ENCODE results near the gene TMEM8B.
"Not testable (repeated sequence)": the region's sequence is repeated elsewhere in the genome, so short reads cannot be mapped to it uniquely, and the experiment has no call there.

TMEM8B gene

DNA sequence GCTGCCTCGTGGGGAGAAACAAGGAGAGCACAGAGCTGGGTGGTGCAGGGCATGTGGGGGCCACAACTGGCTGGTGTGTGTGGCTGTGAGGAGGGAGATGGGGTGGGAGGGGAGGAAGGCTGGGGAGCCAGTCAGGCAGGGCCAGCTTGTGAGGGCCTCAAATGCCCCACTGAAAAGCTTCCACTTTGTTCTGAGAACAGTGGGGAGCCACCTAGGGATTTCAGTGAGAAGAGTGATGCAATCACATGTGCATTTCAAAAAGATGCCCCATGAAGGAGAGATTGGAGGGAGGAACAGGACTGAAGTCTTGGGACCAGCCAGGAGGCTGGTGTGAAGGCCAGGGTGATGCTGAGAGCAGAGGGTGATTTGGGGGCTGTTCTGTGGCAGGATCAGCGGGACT, 39.9 kb downstream of the TMEM8B start:
- DNase-seq (ENCODE audit: low spot score), result no peak

- DNase-seq (ENCODE audit: low spot score), result no peak
These were observed 40.7 kb downstream of the TMEM8B start for GRCh38 chr9:35869621-35870216.

DNA sequence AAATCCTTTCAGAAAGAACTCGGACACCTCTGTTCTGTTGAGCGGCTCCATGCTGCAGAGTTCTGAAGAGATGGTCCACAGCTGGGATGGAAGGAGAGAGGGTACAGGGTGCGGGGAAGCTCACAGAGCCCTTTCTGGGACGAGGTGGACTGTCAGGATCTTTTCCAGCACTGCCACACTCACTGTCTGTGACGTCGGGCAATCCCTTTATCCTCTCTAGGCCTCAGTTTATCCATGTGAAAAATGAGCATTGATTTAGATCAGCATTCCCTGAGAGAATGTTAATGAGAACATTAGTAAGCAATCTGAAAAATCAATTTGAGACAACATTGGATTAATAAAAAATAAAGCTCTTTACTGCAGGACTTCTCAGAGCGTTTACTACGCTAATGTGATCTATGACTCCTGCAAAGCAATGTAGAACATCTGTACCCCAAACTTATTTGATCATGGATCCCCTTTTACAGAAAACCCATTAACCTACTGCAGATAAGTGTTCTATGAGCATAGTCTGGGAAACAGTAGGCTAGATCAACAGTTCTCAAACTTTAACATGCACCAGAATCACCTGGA, 41.4 kb downstream of the TMEM8B start, which contains the start of gene OR13J1:
TSS of gene OR13J1 (minus strand) at position 51 of the 573 bp plus-strand sequence. CDS start at position 51, 0 bp downstream.
- no peak for DNase-seq (ENCODE audit: low spot score)

GRCh38 chr9:35871545-35871944, 42.5 kb downstream of the TMEM8B start:
- DNase-seq (ENCODE audit: low spot score), result no peak

- DNase-seq (ENCODE audit: low spot score), result no peak
These were observed 43.5 kb downstream of the TMEM8B start for GRCh38 chr9:35872505-35872904.

DNA sequence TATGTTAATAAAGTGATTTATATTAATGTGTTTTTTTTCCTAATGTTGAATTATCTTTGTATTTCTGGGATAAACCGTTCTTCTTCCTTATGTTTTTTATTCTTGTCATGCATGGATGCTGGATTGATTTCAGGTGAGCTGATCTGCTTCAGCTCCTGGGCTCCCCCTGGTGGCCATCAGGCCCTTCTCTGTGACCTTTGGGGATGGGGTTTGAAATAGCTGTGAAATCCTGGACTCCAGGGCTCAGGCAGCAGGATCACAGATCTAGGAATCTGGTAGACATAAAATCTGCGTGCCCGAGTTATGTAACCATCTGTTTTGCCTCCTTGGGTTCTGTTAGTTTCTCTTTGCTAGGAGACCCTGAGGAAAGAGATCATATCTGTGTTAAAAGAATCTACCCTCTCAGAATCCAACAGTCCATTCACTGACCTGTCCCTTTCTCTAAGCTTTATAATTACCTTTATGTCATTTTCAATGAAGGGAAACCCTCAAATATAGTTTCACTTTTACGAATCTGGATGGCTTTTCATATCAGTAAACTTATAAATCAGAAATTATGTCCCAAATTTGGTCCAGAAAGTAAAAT, 53.3 kb downstream of the TMEM8B start:
- DNase-seq (ENCODE audit: low spot score), result peak; percentile 74

- DNase-seq (ENCODE audit: low spot score), result no peak
These were observed 54.0 kb downstream of the TMEM8B start for GRCh38 chr9:35882996-35883395.

GRCh38 chr9:35884908-35885307, 55.9 kb downstream of the TMEM8B start:
- not testable (repeated sequence) for DNase-seq (ENCODE audit: low spot score)

DNA sequence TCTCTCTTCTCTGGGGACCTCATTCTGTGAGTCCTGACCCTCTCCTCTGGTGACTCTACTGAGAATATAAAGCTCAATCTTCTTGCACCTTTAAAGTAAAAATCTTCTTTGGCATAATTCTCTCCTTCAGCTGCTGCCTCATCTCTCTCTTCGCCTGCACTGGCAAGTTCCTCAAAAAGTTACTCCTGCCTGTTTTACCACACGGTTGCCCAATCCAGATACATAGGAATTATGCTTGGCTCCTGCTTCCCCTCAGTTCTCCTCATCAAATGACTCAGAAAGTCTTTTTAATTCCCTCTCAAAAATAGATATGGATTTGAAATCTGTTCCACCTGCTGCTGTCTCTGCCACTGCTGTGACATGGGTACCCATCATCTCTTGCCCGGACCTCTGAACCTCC, 62.6 kb downstream of the TMEM8B start:
- DNase-seq (ENCODE audit: low spot score), result no peak

GRCh38 chr9:35892051-35892450, 63.0 kb downstream of the TMEM8B start:
- DNase-seq (ENCODE audit: low spot score), result no peak

DNA sequence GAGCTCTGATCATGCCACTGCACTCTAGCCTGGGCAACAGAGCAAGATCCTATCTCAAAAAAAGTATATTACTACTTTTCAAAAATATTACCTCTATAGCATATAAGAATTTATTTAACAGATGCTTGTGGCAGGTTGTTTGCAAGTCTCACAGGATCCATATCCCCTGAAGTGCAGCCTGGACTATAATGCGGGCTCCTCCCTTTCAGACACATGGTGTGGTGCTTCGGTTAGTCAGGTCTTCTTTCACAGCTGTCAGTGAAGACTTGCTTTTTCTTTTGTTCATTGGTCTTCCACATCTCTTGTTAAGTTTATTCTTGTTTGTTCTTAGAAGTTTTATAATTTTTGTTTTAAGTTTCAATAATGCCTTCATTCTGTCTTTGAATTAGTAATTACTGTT, 67.5 kb downstream of the TMEM8B start:
- no peak for DNase-seq (ENCODE audit: low spot score)

- not testable (repeated sequence) for DNase-seq (ENCODE audit: low spot score)
These were observed 68.5 kb downstream of the TMEM8B start for GRCh38 chr9:35897376-35898099.

GRCh38 chr9:35898337-35898736, 69.3 kb downstream of the TMEM8B start:
- DNase-seq (ENCODE audit: low spot score), result no peak

GRCh38 chr9:35899021-35899420, 70.0 kb downstream of the TMEM8B start:
- no peak for DNase-seq (ENCODE audit: low spot score)

DNA sequence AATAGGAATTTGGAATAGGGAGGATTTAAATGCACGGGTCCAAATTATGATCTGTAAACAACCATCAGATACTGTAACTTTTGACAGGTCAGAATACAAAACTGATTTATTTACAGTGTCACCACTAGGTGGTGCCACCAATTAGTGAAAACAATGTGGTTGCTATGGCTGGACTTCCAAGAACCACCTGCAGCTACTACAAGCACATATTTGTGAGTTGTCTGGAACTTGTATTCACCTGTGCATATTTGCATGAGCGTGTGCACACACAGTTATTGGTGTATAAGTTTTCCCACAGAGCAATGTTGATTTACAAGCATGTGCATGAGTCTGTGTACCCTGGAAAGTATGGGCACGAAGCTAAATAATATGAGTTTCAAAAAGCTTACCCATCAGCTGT, 74.0 kb downstream of the TMEM8B start:
- peak; percentile 53 for DNase-seq (ENCODE audit: low spot score)

- no peak for DNase-seq (ENCODE audit: low spot score)
These were observed 75.3 kb downstream of the TMEM8B start for GRCh38 chr9:35904338-35904737.

DNA sequence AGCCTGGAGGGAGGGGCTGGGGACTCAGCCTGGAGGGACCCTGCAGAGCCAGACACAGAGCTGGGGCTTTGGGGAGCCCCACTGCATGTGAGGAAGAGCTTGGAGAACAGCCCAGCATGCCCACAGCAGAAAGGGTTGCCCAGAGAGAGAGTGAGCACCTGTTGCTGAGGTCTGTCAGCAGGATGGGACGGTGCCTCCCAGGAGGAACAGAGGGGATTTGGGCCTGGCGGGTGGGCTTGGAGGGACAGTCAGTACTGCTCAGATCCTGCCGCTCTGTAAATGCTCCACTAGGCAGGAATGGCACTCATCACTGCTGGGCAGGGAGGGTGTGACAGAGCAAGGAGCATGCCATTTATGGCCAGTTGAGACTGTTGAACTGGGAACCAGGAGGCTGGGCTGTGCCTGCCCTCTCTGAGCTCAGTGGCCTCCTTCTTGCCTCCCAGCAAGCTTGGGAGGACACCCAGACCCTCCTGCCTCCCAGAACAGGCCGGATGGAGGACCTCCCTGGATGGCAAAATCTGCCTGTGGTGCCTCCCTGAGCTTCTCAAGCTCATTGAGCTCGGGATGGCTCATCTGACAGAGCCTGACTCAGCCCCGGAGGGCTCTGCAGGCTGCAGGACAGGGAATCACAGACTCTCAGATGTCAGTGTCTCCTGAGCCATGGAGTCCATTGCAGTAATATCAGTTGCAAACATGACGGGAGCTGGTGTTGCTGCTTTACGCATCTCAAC, 76.2 kb downstream of the TMEM8B start:
- peak; percentile 60 for DNase-seq (ENCODE audit: low spot score)

GRCh38 chr9:35905912-35906679, 77.1 kb downstream of the TMEM8B start, which contains the start of gene HRCT1:
Gene HRCT1 (plus strand): TSS chr9:35906202. CDS start chr9:35906288, 86 bp downstream.
- DNase-seq (ENCODE audit: low spot score), result peak; percentile 86

- DNase-seq (ENCODE audit: low spot score), result peak; percentile 70
These were observed 78.1 kb downstream of the TMEM8B start for GRCh38 chr9:35906923-35907699.

GRCh38 chr9:35907711-35908503, 78.9 kb downstream of the TMEM8B start:
- peak; percentile 88 for DNase-seq (ENCODE audit: low spot score)
